DOHH2 (cell line): ENCODE data around the gene AVPR2.
A peak's percentile ranks its signal among the peaks of the same experiment; 100 is the strongest.

ENCODE experiments used
- H3F3A ChIP-seq: fragments of 200-600 bp; sonication (generic), shearing (Covaris generic); 2 replicates; pipeline ENCODE4 v1.6.0; 2016; ENCODE audit warnings: antibody characterized with exemption, mild to moderate bottlenecking; ENCODE audit not compliant: control insufficient read depth, insufficient read depth
- H3K27ac ChIP-seq: fragments of 200-600 bp; sonication (generic); 2 replicates; pipeline ENCODE4 v1.5.1; 2014; ENCODE audit warnings: low read depth, mild to moderate bottlenecking, low read length, moderate library complexity
- H3K27me3 ChIP-seq: fragments of 200-600 bp; sonication (generic); 2 replicates; pipeline ENCODE4 v1.6.1; 2014; ENCODE audit warnings: mild to moderate bottlenecking, low read length, mixed read lengths; ENCODE audit not compliant: control insufficient read depth
- H3K36me3 ChIP-seq: fragments of 200-600 bp; sonication (generic); 2 replicates; pipeline ENCODE4 v1.6.1; 2014; ENCODE audit warnings: mild to moderate bottlenecking, low read length, moderate library complexity, mixed read lengths; ENCODE audit not compliant: control insufficient read depth
- H3K4me1 ChIP-seq: fragments of 200-600 bp; sonication (generic); 2 replicates; pipeline ENCODE4 v1.6.1; 2014; ENCODE audit warnings: mild to moderate bottlenecking, low read length, mixed read lengths; ENCODE audit not compliant: control insufficient read depth
- H3K4me2 ChIP-seq: fragments of 200-600 bp; sonication (generic); 2 replicates; pipeline ENCODE4 v1.6.0; 2014; ENCODE audit warnings: mild to moderate bottlenecking, low read length, moderate library complexity
- H3K4me3 ChIP-seq: fragments of 200-600 bp; sonication (generic); 2 replicates; pipeline ENCODE4 v1.5.1; 2014; ENCODE audit warnings: mild to moderate bottlenecking, low read length, mixed read lengths
- H3K79me2 ChIP-seq: fragments of 200-600 bp; sonication (generic); 2 replicates; pipeline ENCODE4 v1.6.1; 2014; ENCODE audit warnings: mild to moderate bottlenecking, low read length, mixed read lengths; ENCODE audit not compliant: control insufficient read depth
- H3K9me2 ChIP-seq: fragments of 200-600 bp; sonication (generic); replicated peaks from 2 replicates; pipeline ENCODE4 v1.6.1; 2014; ENCODE audit warnings: mild to moderate bottlenecking, low read length, mixed read lengths; ENCODE audit not compliant: control insufficient read depth
- H3K9me3 ChIP-seq: fragments of 200-600 bp; sonication (generic); 2 replicates; pipeline ENCODE4 v1.6.1; 2014; ENCODE audit warnings: antibody characterized with exemption, low read length, mixed read lengths; ENCODE audit not compliant: control insufficient read depth, insufficient read depth
- H4K20me1 ChIP-seq: fragments of 200-600 bp; sonication (generic); 2 replicates; pipeline ENCODE4 v1.6.0; 2014; ENCODE audit warnings: low read depth, mild to moderate bottlenecking, antibody characterized with exemption, low read length, moderate library complexity; ENCODE audit not compliant: control insufficient read depth, insufficient read depth
- CTCF ChIP-seq: fragments of 200-600 bp; sonication (generic); IDR thresholded peaks from one replicate; pipeline ENCODE4 v1.5.1; 2014; ENCODE audit warnings: antibody characterized with exemption, mild to moderate bottlenecking, low read depth, low read length; ENCODE audit not compliant: poor library complexity, severe bottlenecking
- EZH2phosphoT487 ChIP-seq: fragments of 200-600 bp; sonication (generic); IDR thresholded peaks from 2 replicates; pipeline ENCODE4 v1.6.1; 2017; ENCODE audit warnings: borderline replicate concordance, mild to moderate bottlenecking, antibody characterized with exemption, low read length, moderate library complexity, mixed read lengths

AVPR2 gene

GRCh38 chrX:153929576-153929975 is 25.1 kb downstream of the AVPR2 start:
- peaks cover 34% of the 10 kb centered on the region for H3K79me2 ChIP-seq
- peak overlapping the region; percentile 60 for H3K4me3 ChIP-seq
- H3K9me3 ChIP-seq, result no peaks in the 10 kb centered on the region
- H3K4me2 ChIP-seq, result peak overlapping the region; percentile 64
- no peaks in the 10 kb centered on the region for H4K20me1 ChIP-seq
- peaks cover 9% of the 10 kb centered on the region; the same call in 1 of the 2 replicates for H3F3A ChIP-seq
- peaks cover 56% of the 10 kb centered on the region for H3K36me3 ChIP-seq
- H3K4me1 ChIP-seq, result peaks cover 35% of the 10 kb centered on the region
- H3K27ac ChIP-seq, result peak overlapping the region; percentile 63
- no peak for TF ChIP-seq CTCF
- TF ChIP-seq EZH2phosphoT487, result no peak
- H3K27me3 ChIP-seq, result no peaks in the 10 kb centered on the region
- no peaks in the 10 kb centered on the region for H3K9me2 ChIP-seq

- no peak for TF ChIP-seq CTCF
- peaks cover 29% of the 10 kb centered on the region for H3K4me1 ChIP-seq
- no peaks in the 10 kb centered on the region for H3K9me3 ChIP-seq
- H3F3A ChIP-seq, result peaks cover 9% of the 10 kb centered on the region; the same call in 1 of the 2 replicates
- H3K79me2 ChIP-seq, result peaks cover 31% of the 10 kb centered on the region
- H4K20me1 ChIP-seq, result no peaks in the 10 kb centered on the region
- H3K4me2 ChIP-seq, result peak overlapping the region; percentile 64
- peaks cover 49% of the 10 kb centered on the region for H3K36me3 ChIP-seq
- H3K27me3 ChIP-seq, result no peaks in the 10 kb centered on the region
- H3K9me2 ChIP-seq, result no peaks in the 10 kb centered on the region
- peak overlapping the region; percentile 63; the same call in 1 of the 2 replicates for H3K27ac ChIP-seq
- H3K4me3 ChIP-seq, result no peak overlapping the region; the same call in 1 of the 2 replicates
Measured at GRCh38 chrX:153930011-153930910, 25.8 kb downstream of the AVPR2 start.

DNA sequence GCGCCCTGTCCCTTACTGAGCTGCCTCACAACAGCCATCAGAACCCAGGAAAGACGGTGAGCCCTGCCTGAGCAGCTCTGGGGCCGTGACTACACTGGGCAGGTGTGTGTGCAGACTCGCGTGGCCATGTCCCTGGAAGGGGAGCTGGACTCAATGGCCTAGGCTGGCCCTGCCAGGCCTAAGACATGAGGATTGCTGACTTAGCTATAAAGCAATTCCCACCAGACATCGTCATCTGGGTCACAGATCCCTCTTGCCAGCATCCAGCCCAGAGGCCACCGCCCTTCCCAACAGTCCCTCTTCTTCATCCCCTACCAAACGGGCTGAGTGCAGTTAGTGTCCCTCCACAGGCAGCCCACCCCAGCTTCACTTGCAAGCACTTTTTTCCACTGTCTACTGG is 26.7 kb downstream of the AVPR2 start:
- H3K4me2 ChIP-seq, result no peak overlapping the region
- TF ChIP-seq CTCF, result no peak
- TF ChIP-seq EZH2phosphoT487, result no peak
- no peak overlapping the region for H3K27ac ChIP-seq
- peaks cover 9% of the 10 kb centered on the region; the same call in 1 of the 2 replicates for H3F3A ChIP-seq
- H3K4me1 ChIP-seq, result peaks cover 32% of the 10 kb centered on the region
- no peaks in the 10 kb centered on the region for H3K9me2 ChIP-seq
- H3K79me2 ChIP-seq, result peaks cover 29% of the 10 kb centered on the region
- H3K9me3 ChIP-seq, result no peaks in the 10 kb centered on the region
- H4K20me1 ChIP-seq, result no peaks in the 10 kb centered on the region
- no peak overlapping the region for H3K4me3 ChIP-seq
- peaks cover 43% of the 10 kb centered on the region for H3K36me3 ChIP-seq
- no peaks in the 10 kb centered on the region for H3K27me3 ChIP-seq
